GM18499 (cell line): Measurements from ENCODE around the gene KDM7A.
A peak's percentile ranks its signal among the peaks of the same experiment; 100 is the strongest.

Experiments
- ATAC-seq: cut with Tn5 transposase; IDR thresholded peaks from one replicate; pipeline ENCODE4 v1.9.1; 2021; ENCODE audit warnings: moderate number of reproducible peaks; ENCODE audit not compliant: insufficient read depth, unreplicated experiment

Gene KDM7A

GRCh38 chr7:140096459-140096858 lies 80.3 kb downstream of the KDM7A start:
- no peak for ATAC-seq

DNA sequence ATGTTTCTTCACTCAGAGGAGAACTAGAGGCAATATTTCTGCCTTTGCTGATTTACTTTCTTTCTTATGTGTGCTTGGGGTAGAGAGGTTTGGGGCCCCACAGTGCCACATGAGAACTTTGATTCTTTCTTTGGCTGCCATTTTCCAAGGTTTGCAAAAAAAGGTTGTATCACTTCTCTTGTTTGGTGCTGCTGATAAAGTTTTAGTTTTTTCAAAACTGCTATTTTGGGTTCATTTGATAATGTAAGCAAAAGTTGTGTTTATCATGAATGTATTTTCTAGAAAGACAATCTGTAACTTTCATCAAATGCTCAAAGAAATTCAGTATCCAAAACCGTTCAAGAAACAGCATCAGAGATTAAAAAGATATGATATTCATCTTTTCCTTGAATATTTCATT lies 83.4 kb downstream of the KDM7A start:
- no peak for ATAC-seq

- ATAC-seq, result no peak
These were observed 91.3 kb downstream of the KDM7A start for GRCh38 chr7:140085447-140085846.

GRCh38 chr7:140084972-140085371 lies 91.8 kb downstream of the KDM7A start:
- peak; percentile 94 for ATAC-seq

GRCh38 chr7:140084142-140084655 lies 92.6 kb downstream of the KDM7A start:
- ATAC-seq, result no peak

- ATAC-seq, result no peak
These were observed 94.0 kb downstream of the KDM7A start for GRCh38 chr7:140082770-140083169.

DNA sequence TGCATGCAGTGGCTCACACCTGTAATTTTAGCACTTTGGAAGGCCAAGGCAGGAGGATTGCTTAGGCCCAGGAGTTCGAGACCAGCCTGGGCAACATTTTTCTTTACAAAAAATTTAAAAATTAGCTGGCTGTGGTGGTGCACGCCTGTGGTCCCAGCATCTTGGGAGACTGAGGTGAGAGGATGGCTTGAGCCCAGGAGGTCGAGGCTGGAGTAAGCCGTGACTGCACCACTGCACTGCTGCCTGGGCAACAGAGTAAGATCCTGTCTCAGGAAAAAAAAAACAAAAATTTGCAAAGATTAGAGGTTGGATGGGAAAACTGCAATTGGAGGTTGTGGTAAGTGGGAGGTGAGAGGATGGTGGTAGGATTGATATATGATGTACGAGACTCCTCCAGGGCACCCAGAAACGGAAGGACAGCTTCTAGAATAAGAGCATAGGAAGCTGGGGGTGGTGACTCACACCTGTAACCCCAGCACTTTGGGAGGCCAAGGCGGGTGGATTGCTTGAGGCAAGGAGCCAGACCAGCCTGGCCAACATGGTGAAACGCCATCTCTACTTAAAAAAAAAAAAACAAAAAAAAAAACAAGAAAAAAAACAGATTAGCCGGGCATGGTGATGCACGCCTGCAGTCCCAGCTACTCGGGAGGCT lies 94.9 kb downstream of the KDM7A start:
- no peak for ATAC-seq

DNA sequence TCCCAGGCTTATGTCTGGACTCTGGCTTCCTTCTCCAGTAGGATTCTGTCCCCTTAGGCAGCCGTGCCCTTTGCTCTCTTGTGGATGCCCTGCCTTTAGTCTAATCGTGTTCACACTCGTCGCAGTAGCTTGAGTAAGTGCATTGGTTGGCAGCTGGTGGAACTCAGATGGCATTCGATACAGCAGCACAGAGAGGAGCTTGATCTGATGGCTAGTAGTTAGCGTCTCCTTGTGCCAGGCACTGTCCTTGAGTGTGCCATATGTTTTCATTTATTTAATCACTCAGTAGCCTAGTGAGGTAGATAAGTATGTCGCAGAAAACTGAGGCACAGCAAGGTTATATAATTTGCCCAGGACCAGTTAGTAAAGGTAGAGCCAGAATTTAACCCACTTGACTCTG lies 95.9 kb downstream of the KDM7A start:
- no peak for ATAC-seq

DNA sequence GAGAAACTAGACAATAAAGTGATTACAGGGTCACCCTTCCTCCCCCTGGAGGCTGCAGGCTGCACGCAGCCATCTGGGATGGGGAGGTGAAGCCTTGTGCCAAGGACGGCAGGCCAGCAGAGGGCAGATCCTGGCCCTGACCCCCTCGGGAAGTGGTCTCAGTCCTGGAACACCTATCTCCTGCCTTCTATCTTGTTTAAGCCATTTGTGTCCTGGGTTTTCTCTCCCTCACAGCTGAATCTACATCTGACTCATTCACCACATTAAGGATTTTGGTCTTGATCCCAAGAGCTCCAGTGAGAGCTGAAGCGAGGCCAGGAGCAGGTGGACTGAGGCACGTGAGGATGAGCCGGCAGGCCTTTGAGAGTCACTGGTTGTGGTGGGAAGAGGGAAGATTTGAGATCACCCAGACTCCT lies 97.7 kb downstream of the KDM7A start:
- no peak for ATAC-seq

- no peak for ATAC-seq
These were observed 98.4 kb downstream of the KDM7A start for GRCh38 chr7:140078392-140078791.

GRCh38 chr7:140074780-140075179 lies 102.0 kb downstream of the KDM7A start:
- ATAC-seq, result no peak

- ATAC-seq, result no peak
These were observed 106.2 kb downstream of the KDM7A start for GRCh38 chr7:140070546-140070945.

- ATAC-seq, result no peak
These were observed 107.4 kb downstream of the KDM7A start for GRCh38 chr7:140069298-140069949.

DNA sequence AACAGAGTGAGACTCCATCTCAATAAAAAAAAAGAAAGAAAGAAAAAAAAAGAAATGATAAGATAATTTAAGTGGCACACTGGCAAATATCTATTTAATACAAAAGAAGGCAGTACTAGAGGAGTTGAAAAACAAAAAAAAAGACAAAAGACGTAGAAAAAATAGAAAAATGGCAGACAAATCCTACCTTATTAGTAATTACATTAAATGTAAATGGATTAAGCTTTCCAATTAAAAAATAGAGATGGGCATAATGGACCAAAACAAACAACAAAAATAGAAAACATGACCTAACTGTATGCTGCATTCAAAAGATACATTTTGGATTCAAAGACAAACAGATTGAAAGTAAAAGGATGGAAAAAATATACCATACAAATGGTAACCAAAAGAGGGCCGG lies 108.8 kb downstream of the KDM7A start:
- no peak for ATAC-seq

- ATAC-seq, result no peak
These were observed 109.7 kb downstream of the KDM7A start for GRCh38 chr7:140067052-140067451.

DNA sequence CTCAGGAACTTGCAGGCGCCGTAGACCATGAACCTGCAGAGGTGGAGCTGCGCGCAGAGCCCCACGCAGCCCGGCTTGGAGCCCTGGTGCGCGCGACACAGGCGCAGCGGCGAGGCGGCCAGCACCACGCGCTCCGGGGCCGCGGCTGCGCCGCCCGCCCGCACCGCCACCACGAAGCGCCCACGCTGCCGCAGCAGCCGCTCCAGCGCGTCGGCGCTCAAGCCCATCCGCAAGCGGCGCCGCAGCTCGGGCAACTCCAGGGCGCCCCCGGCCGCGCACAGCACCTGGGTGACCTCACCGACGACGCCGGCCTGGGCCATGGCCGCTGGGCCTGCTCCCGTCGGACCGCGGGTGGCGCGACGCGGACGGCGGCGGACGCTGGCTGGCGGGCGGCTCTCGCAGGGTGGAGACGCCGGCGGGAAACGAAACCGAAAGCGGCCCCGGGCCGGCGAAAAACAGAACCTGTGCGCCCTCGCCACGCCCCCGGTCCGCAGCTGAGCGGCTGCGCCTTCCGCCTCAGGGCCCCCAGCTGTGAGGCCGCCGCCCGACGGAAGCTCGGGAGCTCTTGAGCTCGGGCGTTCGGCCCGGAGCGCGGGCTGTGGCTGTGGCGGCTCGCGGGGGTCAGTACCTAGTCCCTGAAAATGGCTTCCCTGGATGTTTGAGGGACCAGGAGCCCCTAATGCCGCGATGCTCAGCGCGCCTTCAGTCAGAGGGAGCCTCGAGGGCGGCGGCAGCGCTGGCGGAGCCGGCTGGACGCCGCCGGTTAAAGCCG lies 114.1 kb downstream of the KDM7A start, which contains the start of gene PARP12:
Gene PARP12, minus strand, starts transcription at position 424 of the 772 bp plus-strand sequence. Its CDS starts 104 bp downstream, at position 320.
- ATAC-seq, result peak; percentile 71

GRCh38 chr7:140062118-140062527 lies 114.7 kb downstream of the KDM7A start:
- ATAC-seq, result peak; percentile 11

DNA sequence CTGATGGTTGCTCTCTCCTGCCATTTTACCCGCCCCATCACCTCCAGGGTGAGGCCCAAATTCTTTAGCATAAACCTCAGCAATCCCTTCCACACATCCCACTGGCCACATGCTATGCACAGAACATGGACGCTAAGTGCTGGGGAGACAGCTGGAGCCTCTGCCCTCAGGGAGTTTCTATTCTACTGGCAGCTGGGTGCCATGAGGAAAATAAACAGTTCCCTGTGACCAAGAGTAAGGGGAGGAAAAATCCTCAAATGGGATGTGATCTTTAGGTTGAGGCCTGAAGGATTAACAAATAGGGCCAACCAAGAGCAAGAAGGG lies 115.2 kb downstream of the KDM7A start:
- ATAC-seq, result no peak

GRCh38 chr7:140060788-140061606 lies 115.8 kb downstream of the KDM7A start:
- no peak for ATAC-seq

- ATAC-seq, result no peak
These were observed 116.5 kb downstream of the KDM7A start for GRCh38 chr7:140060243-140060630.
